Measurements from ENCODE around the gene GPSM1. TPM values are rescaled to one million over a fixed set of nuclear protein-coding genes. Genes with fewer than 3 reads are reported as not detected.
"Not testable (repeated sequence)": the region's sequence is repeated elsewhere in the genome, so short reads cannot be mapped to it uniquely, and the experiment has no call there.

GPSM1 gene
- total RNA-seq, 1 donor from 2014 or later, result 50.3 TPM

- DNase-seq (no peak), ATAC-seq (ENCODE audit: poor library complexity) (no peak)
- intact Hi-C loops (cut with DNase I), result no loop called here
Observed at GRCh38 chr9:136348691-136349090, 21.4 kb downstream of the GPSM1 start.

GRCh38 chr9:136349546-136349945, 22.2 kb downstream of the GPSM1 start:
- no peak for ATAC-seq (ENCODE audit: poor library complexity)
- no peak for DNase-seq
- intact Hi-C loops (cut with DNase I), result no loop called here

DNA sequence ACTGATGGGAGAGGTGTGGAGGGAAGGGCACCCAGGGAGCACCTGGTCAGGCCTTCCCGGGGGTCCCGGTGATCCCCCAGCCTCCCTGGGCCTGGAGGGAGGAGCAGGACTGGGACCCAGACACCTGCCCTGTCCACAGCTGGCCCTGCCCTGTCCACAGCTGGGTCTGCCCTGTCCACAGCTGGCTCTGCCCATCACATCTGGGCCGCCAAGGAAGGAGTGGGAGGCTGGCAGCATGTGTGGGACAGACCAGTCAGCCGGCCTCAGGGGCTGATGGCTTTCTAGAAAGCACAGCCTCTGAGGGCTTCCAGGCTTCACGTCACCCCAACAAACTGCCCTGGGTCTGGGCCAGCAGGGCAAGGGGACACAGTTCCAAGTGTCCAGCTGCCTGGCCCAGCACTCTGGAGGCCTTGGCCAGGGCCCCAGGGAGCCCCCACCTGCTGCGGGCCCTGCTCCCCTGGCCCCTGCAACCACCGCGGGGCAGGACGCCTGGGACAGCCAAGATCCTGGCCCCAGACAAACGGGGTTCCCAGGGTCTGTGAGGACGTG, 24.0 kb downstream of the GPSM1 start:
- intact Hi-C loops (cut with DNase I), result no loop called here
- DNase-seq (no peak), ATAC-seq (ENCODE audit: poor library complexity) (no peak)

- intact Hi-C loops (cut with DNase I); DNase-seq; ATAC-seq (ENCODE audit: poor library complexity): not testable (repeated sequence)
Observed at GRCh38 chr9:136351868-136352267, 24.5 kb downstream of the GPSM1 start.

DNA sequence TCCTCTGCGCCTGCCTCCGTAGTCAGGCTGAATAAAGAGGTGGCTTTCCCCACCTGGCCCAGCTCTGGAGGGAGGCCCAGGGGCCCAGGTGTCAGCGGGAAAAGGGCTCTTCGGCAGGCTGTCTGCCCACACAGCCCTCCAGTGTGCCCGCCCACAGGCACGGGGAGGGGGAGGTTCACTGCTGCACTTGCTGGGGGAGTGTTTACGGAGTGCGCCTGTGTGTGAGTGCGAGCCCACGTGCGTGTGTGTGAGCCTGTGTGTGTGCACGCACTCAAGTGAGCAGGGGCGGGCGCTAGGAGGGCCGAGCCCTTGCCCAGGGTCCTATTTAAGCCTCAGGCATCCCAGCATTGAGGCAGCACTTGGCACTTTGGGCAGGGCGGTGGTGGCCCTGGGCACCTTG, 25.3 kb downstream of the GPSM1 start:
- intact Hi-C loops (cut with DNase I), result no loop called here
- ATAC-seq (ENCODE audit: poor library complexity) (peak; percentile 4), DNase-seq (no peak)

- DNase-seq (no peak), ATAC-seq (ENCODE audit: poor library complexity) (no peak)
- intact Hi-C loops (cut with DNase I), result no loop called here
Observed at GRCh38 chr9:136353088-136353487, 25.7 kb downstream of the GPSM1 start.

DNA sequence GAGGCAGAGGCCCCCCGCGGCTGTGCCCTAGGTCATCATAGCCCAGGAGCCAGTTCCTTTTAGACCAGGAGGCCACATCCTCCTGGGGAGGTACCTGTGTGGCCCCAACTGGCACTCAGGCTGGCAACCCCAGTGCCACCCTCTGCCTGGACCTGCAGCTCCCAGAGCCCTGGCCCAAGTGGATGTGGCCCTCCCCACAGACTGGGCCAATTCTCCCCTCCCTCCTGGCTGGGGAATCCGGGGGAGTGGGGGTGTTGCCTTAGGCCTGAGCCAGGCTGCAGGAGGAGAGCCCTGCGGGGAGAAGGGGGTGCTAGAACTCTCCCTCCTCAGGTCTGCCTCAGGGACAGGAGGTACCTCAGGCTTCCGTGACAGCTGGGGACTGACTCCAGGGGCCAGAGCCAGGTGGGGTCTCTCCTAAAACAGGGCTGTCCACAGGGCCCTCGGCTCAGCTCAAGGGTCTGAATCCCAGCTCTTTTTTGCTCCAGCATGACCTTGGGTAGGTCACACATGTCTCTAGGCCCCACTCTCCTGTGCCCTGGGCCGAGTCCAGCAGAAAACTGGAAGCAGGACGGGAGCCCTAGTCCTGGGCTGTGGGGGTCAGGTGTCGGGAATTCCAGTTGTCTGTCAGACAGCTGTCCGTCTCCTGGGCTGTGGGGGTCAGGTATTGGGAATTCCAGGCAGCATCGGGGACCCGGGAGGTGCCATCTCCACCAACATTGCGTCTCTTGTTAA, 26.6 kb downstream of the GPSM1 start:
- DNase-seq (no peak), ATAC-seq (ENCODE audit: poor library complexity) (peak; percentile 26)
- intact Hi-C loops (cut with DNase I), result no loop called here

GRCh38 chr9:136354592-136355085, 27.3 kb downstream of the GPSM1 start:
- intact Hi-C loops (cut with DNase I), result no loop called here
- ATAC-seq (ENCODE audit: poor library complexity), result peak; percentile 59
- peak; percentile 79 for DNase-seq

DNA sequence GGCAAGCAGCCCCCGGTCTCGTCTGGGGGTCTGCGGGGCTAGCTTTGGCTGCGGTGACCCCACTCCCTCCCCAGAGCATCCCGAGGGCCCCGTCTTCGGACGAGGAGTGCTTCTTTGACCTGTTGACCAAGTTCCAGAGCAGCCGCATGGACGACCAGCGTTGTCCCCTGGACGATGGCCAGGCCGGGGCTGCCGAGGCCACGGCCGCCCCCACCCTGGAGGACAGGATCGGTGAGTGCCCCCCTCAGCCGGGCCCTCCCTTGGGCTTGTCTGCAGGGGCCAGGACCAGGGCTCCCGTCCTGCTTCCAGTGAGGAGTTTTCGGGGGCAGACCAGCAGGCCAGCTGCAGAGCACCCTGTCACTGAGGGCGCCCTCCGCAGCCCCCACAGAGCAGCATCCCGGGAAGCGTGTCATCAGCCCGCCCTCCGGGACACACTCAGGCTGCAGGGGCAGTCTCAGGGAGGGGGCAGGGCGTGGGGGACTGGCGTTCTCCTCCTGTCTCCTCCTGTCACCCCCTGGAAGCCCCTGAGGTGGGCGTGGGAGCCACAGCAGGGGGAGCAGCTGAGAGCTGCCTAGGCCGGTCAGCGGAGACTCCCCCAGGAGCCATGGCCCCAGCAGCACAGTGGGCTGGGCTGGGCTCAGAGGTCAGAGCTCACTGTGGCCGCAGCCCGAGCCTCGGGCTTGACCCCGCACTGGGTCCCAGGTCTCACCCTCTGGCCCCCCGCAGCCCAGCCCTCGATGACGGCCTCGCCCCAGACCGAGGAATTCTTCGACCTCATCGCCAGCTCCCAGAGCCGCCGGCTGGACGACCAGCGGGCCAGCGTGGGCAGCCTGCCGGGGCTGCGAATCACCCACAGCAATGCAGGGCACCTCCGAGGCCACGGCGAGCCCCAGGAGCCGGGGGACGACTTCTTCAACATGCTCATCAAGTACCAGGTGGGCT, 28.5 kb downstream of the GPSM1 start:
- intact Hi-C loops (cut with DNase I), result no loop called here
- DNase-seq (no peak), ATAC-seq (ENCODE audit: poor library complexity) (no peak)

GRCh38 chr9:136357202-136357725, 29.9 kb downstream of the GPSM1 start:
- intact Hi-C loops (cut with DNase I), result no loop called here
- DNase-seq (no peak), ATAC-seq (ENCODE audit: poor library complexity) (no peak)

DNA sequence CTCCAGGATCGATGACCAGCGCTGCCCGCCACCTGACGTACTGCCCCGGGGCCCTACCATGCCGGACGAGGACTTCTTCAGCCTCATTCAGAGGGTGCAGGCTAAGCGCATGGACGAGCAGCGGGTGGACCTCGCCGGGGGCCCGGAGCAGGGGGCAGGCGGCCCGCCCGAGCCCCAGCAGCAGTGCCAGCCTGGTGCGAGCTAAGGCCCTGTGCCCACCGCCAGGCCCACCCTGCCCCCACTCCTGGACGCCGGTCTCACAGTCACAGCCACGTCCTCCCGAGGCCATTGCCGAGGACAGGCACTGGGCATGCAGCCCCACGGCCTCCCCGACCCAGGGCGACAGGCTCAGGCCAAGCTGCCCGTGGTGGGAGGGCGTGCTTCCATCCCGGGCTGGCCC, 30.7 kb downstream of the GPSM1 start:
- intact Hi-C loops (cut with DNase I), result no loop called here
- no peak for ATAC-seq (ENCODE audit: poor library complexity)
- no peak for DNase-seq

GRCh38 chr9:136358888-136359287, 31.5 kb downstream of the GPSM1 start:
- DNase-seq (no peak), ATAC-seq (ENCODE audit: poor library complexity) (no peak)
- intact Hi-C loops (cut with DNase I), result no loop called here

GRCh38 chr9:136359774-136360718, 32.7 kb downstream of the GPSM1 start:
- ATAC-seq (ENCODE audit: poor library complexity) (no peak), DNase-seq (no peak)
- intact Hi-C loops (cut with DNase I), result no loop called here

GRCh38 chr9:136361047-136361753, 33.9 kb downstream of the GPSM1 start:
- intact Hi-C loops (cut with DNase I), result no loop called here
- no peak for ATAC-seq (ENCODE audit: poor library complexity)
- no peak for DNase-seq

GRCh38 chr9:136361754-136362449, 34.6 kb downstream of the GPSM1 start:
- peak; percentile 23 for ATAC-seq (ENCODE audit: poor library complexity)
- DNase-seq, result no peak
- intact Hi-C loops (cut with DNase I), result no loop called here

DNA sequence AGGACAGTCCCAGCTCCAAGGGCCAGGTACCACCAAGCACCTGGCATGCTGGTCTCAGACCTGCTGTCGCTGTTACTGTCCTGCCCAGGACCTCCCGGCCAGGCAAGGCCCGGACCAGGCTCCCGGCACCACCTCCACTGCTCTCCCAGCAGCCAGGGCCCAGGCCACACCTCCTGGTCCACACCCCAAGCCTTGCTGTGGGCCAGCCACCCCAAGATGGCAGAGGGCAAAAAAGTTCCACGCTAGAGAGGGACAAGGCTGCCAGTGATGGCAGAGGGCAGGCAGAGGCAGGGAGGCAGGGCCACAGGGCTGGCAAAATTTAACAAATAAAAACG, 35.1 kb downstream of the GPSM1 start:
- intact Hi-C loops (cut with DNase I), result no loop called here
- DNase-seq (no peak), ATAC-seq (ENCODE audit: poor library complexity) (peak; percentile 4)

Measured in Right ventricle myocardium superior (tissue), 1 donor.